Aorta (tissue), 5 donors: Measurements from ENCODE around the gene DCXR. TPM values are rescaled to one million over a fixed set of nuclear protein-coding genes. Genes with fewer than 3 reads are reported as not detected.

Experiments
- ATAC-seq: fragments of 200-7000 bp; cut with Tn5 transposase; one replicate; pipeline ENCODE4 v1.9.1; 2022; ENCODE audit warnings: moderate library complexity; ENCODE audit not compliant: low FRiP score
- DNase-seq, 2 donors: peaks; one replicate each; pipeline ENCODE4 v3.0.0-alpha.2; 2020
- H3K27ac ChIP-seq, 2 donors: one replicate each; pipeline ENCODE4 v1.5.1; 2013; ENCODE audit warnings: low read length in 2 of 2, mild to moderate bottlenecking in 2 of 2, moderate library complexity in 2 of 2, control low read depth in 1 of 2, inconsistent platforms in 1 of 2, low read depth in 1 of 2
- H3K27me3 ChIP-seq, 2 donors: one replicate each; pipeline ENCODE4 v1.6.1; 2013; ENCODE audit warnings: control low read depth in 1 of 2, low read length in 1 of 2, mild to moderate bottlenecking in 1 of 2, moderate library complexity in 1 of 2; ENCODE audit not compliant: insufficient read depth in 2 of 2, control insufficient read depth in 1 of 2
- H3K36me3 ChIP-seq, 2 donors: one replicate each; pipeline ENCODE4 v1.6.1; 2013; ENCODE audit warnings: control low read depth in 1 of 2, low read length in 1 of 2, mild to moderate bottlenecking in 1 of 2; ENCODE audit not compliant: insufficient read depth in 2 of 2, control insufficient read depth in 1 of 2
- H3K4me1 ChIP-seq, 2 donors: one replicate each; pipeline ENCODE4 v1.6.1; 2013; ENCODE audit warnings: low read length in 2 of 2, control low read depth in 1 of 2, mild to moderate bottlenecking in 1 of 2, moderate library complexity in 1 of 2; ENCODE audit not compliant: insufficient read depth in 2 of 2, control insufficient read depth in 1 of 2
- H3K4me3 ChIP-seq, 2 donors: one replicate each; pipeline ENCODE4 v1.5.1; 2013; ENCODE audit warnings: low read length in 2 of 2, control low read depth in 1 of 2, mild to moderate bottlenecking in 1 of 2
- H3K9me3 ChIP-seq: one replicate; pipeline ENCODE4 v1.6.1; 2013; ENCODE audit warnings: mild to moderate bottlenecking, low read length; ENCODE audit not compliant: control insufficient read depth
- WGBS, 2 donors: extraction: QIAGEN DNeasy Blood & Tissue Kit; methylation state at CpG; one replicate each; pipeline ENCODE4 v1.1.7; 2013; 5-methylcytosine and 5-hydroxymethylcytosine counted together
- intact Hi-C, 2 donors: fragments of 100-400 bp; cut with DNase I; formaldehyde crosslinking; loops; one replicate each; pipeline versions ENCODE4 v1.14.2 to v1.15.0; 2022
- polyA plus RNA-seq, 2 donors: library from polyadenylated mRNA; stranded (reverse); fragments of 200-250 nt; gene quantifications; one replicate each; pipeline ENCODE4 v1.2.3, GENCODE V29; 2013
- total RNA-seq, 2 donors: library from RNA; stranded (reverse); fragmentation: NEBNext Ultra II Directional; extraction: Animal tissue kit (Norgen Biotek cat#: 25700); gene quantifications; one replicate each; pipeline ENCODE4 v1.2.1, GENCODE V29; 2021
- donor health status: healthy with polysubstance abuse.
- donor health status: Bipolar disorder and iron deficiency.
- donor health status: DM: no; HTN: no; CAD: no.
- donor health status: DM: no; HTN: no; CAD: no.
- donor health status: DM: yes; HTN: yes; CAD: no.

Gene DCXR
- total and polyA plus RNA-seq, 4 donors = 34.9 to 81.0 (median 71.1) TPM

GRCh38 chr17:82036634-82037091 lies 834 bp downstream of the DCXR start:
- intact Hi-C loops = loop anchor here (5.0 to 10.0 kb wide), 2 partner anchors 61 to 288 kb away; partner anchors contain the start of gene FASN (in 1 of the 2)
- DNase-seq (no peak), ATAC-seq (peak; percentile 0)
- Histone ChIP-seq H3K27me3 (no peaks in the 10 kb centered on the region), H3K4me1 (no peaks in the 10 kb centered on the region), H3K27ac (peak overlapping the region; percentile 20 to 42), H3K36me3 (no peaks in the 10 kb centered on the region), H3K4me3 (peak overlapping the region; percentile 15 to 22), H3K9me3 (no peaks in the 10 kb centered on the region)
- whole genome bisulfite sequencing, 2 donors = 47 to 49% methylated on average over 23 of the region's 23 CpGs

DNA sequence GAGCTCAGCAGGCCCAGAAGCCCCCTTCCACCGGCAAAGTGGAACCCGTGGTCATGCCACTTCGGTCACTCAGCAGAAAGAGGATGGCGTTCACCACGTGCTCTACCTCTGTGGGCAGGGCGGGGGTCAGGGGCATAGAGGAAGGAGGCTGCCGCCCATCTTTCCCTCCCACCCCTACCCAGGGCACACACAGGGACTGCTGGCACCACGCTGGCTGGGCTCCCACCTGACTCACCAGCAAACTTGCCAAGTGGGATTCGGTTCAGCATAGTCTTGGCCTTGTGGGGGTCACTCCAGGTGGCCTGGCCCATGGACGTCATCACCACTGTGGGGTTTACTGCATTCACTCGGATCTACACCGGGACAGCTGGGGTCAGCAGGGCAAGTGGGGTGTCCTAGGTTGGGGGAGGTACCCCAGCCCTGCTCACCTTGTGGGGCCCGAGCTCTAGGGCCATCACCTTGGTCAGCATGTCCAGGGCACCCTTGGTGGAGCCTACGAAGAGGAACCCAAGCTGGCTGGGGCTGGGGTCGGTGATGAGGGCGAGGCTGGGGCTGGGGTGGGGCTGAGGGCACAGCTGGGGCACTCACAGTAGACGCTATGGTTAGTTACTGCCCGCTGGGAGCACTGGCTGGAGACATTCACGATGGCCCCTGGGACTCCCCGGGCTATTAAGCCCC lies 1.4 kb downstream of the DCXR start:
- Histone ChIP-seq H3K9me3 (no peaks in the 10 kb centered on the region), H3K27me3 (no peaks in the 10 kb centered on the region), H3K36me3 (no peaks in the 10 kb centered on the region), H3K4me3 (no peak overlapping the region), H3K27ac (no peak overlapping the region), H3K4me1 (no peaks in the 10 kb centered on the region)
- ATAC-seq (no peak), DNase-seq (no peak)
- 84% methylated on average over 20 of the region's 20 CpGs for WGBS, 2 donors
- intact Hi-C loops = loop anchor here (5.0 to 10.0 kb wide), 2 partner anchors 61 to 289 kb away; partner anchors contain the start of gene FASN (in 1 of the 2)

- ATAC-seq = no peak
- DNase-seq = no peak
- no peaks in the 10 kb centered on the region for H3K27me3 ChIP-seq
- H3K27ac ChIP-seq = no peak overlapping the region
- no peaks in the 10 kb centered on the region for H3K4me1 ChIP-seq
- H3K36me3 ChIP-seq = no peaks in the 10 kb centered on the region
- intact Hi-C loops = loop anchor here (5.0 to 10.0 kb wide), 2 partner anchors 62 to 289 kb away; partner anchors contain the start of gene FASN (in 1 of the 2)
- WGBS, 2 donors = 94 to 95% methylated on average over 8 of the region's 8 CpGs
- no peaks in the 10 kb centered on the region for H3K9me3 ChIP-seq
- H3K4me3 ChIP-seq = no peak overlapping the region
Observed at GRCh38 chr17:82035488-82035887, 2.0 kb downstream of the DCXR start.

DNA sequence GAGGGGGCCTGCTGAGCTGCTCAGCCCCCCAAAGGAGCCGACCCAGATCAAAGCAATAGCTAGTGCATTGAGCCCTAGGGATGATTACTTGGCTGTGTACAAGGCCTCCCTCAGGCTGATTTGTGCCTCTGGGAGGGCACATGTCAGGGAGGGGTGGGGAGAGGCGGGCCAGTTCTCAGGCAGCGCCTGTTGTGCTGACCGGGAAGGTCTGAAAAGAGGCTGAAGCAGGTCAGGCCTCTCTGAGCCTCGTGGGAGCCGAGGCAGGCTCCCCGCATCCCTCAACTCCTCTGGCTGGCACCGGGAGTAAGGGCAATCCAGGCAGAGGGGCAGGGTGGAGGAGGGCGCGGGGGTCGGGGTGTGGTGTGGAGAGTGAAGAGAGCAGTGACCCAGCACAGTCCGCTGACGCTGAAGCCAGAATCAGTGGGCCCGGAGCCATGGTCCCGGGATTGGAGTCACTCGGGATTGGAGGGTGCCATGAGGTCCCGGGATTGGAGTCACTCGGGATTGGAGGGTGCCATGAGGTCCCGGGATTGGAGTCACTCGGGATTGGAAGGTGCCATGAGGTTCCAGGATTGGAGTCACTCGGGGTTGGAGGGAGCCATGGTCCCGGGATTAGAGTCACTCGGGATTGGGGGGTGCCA lies 3.0 kb downstream of the DCXR start:
- Histone ChIP-seq H3K4me3 (no peak overlapping the region), H3K36me3 (no peaks in the 10 kb centered on the region), H3K9me3 (no peaks in the 10 kb centered on the region), H3K4me1 (no peaks in the 10 kb centered on the region), H3K27me3 (no peaks in the 10 kb centered on the region), H3K27ac (no peak overlapping the region)
- ATAC-seq = no peak
- DNase-seq = no peak
- intact Hi-C loops = loop anchor here (5.0 to 10.0 kb wide), 2 partner anchors 63 to 290 kb away; partner anchors contain the start of gene FASN (in 1 of the 2)
- 86 to 88% methylated on average over 23 of the region's 23 CpGs for WGBS, 2 donors

DNA sequence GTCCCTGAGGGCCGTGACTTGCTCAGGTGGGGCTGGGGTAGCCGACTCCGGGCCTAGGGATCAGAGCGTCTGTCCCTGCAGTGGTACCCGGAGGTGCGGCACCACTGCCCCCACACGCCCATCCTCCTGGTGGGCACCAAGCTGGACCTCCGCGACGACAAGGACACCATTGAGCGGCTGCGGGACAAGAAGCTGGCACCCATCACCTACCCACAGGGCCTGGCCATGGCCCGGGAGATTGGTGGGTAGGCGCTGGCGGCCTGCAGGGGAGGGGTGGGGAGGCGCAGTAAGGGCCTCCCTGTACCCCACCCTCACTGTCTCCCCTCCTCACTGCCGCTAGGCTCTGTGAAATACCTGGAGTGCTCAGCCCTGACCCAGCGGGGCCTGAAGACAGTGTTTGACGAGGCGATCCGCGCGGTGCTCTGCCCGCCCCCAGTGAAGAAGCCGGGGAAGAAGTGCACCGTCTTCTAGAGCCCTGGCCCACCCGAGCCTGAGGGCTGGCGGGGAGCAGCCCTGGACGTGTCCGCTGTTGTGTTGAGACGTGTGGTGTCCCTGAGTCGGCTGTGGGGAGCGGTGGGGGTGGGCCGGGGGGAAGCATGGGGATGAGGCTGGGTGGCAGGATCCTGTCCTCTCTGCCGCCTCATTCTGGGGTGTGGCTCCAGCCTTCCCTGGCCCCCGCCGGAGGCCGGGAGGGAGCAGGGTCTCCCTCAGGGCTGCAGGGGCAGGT lies 4.0 kb downstream of the DCXR start:
- Histone ChIP-seq H3K27me3 (no peaks in the 10 kb centered on the region), H3K27ac (no peak overlapping the region), H3K4me3 (no peak overlapping the region), H3K36me3 (no peaks in the 10 kb centered on the region), H3K4me1 (no peaks in the 10 kb centered on the region), H3K9me3 (no peaks in the 10 kb centered on the region)
- no peak for ATAC-seq
- intact Hi-C loops = loop anchor here (10.0 kb wide), 1 partner anchor 291 kb away; no protein-coding TSS in a partner anchor
- no peak for DNase-seq
- WGBS, 2 donors = 94 to 95% methylated on average over 34 to 38 of the region's 38 CpGs

- Histone ChIP-seq H3K4me1 (no peaks in the 10 kb centered on the region), H3K36me3 (no peaks in the 10 kb centered on the region), H3K4me3 (no peak overlapping the region), H3K27me3 (no peaks in the 10 kb centered on the region), H3K27ac (no peak overlapping the region), H3K9me3 (no peaks in the 10 kb centered on the region)
- DNase-seq = no peak
- ATAC-seq = no peak
- intact Hi-C loops = loop anchor here (2.0 to 10.0 kb wide), 2 partner anchors 123 to 293 kb away; no protein-coding TSS in a partner anchor
- 18 to 22% methylated on average over 32 to 59 of the region's 59 CpGs for WGBS, 2 donors
Observed at GRCh38 chr17:82031885-82032627, 5.4 kb downstream of the DCXR start.

DNA sequence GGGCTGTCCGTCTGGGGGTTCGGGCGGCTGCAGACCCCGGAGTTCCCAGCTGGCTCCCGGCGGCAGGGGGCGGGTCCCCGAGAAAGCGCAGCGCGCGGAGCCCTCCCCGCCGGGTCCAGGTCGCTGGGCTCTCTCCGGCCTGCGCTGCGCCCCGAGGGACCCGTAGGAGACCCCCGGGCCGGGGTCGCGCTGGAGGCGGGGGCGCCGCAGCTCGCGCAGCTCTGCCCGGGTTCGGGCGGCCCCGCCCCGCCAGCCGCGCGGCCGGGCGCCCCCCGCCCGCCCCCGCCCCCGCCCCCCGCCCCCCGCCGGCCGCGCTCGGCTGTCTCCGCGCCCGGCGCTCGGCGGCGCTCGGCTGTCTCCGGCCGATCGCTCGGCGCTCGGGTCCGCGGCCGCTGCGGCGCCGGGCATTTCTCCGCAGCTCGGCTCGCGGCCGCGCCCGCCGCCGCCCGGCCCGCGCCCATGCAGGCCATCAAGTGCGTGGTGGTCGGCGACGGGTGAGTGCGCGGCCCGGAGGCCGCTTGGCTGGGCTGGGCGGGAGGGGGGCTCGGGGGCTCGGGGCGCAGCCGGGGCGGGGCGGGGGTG lies 6.1 kb downstream of the DCXR start, which contains the start of gene RAC3:
RAC3 (plus strand) TSS at position 376 of the 582 bp plus-strand sequence; CDS start at position 460, 84 bp downstream.
- DNase-seq (no peak), ATAC-seq (no peak)
- H3K27me3 ChIP-seq = no peaks in the 10 kb centered on the region
- no peaks in the 10 kb centered on the region for H3K36me3 ChIP-seq
- no peak within 1 kb of the TSS for H3K27ac ChIP-seq
- WGBS, 2 donors = 0 to 1% methylated on average over 36 to 96 of the region's 96 CpGs
- peak within 1 kb of the TSS in 1 of 2 donors; percentile 10 for H3K4me3 ChIP-seq
- no peaks in the 10 kb centered on the region for H3K9me3 ChIP-seq
- intact Hi-C loops = loop anchor here (2.0 to 10.0 kb wide), 2 partner anchors 123 to 293 kb away; no protein-coding TSS in a partner anchor
- H3K4me1 ChIP-seq = no peaks in the 10 kb centered on the region
